ENCODE results near the gene CIAO3.
A peak's percentile ranks its signal among the peaks of the same experiment; 100 is the strongest.

- TF ChIP-seq ZBTB11 (tag by site-specific recombination; conservative IDR thresholded peaks at IDR 0.05; ENCODE audit: low read depth) (no peak), ZNF341 (tag by site-specific recombination; IDR thresholded peaks at IDR 0.05; ENCODE audit: low read depth) (no peak), REST (tag by site-specific recombination; IDR thresholded peaks at IDR 0.05) (no peak), PRDM6 (tag by site-specific recombination; IDR thresholded peaks at IDR 0.05) (no peak), ZNF792 (tag by site-specific recombination; IDR thresholded peaks at IDR 0.05) (no peak), CTCF (tag by site-specific recombination; IDR thresholded peaks at IDR 0.05) (0 out of 2 replicates have a peak, but pooled peaks have one; percentile 25), HOXA7 (CRISPR knock-in tag; IDR thresholded peaks at IDR 0.05; ENCODE audit: borderline replicate concordance) (no peak), ZFP69B (tag by site-specific recombination; IDR thresholded peaks at IDR 0.05) (no peak), ZNF175 (tag by site-specific recombination; IDR thresholded peaks at IDR 0.05) (no peak), ZSCAN18 (tag by site-specific recombination; IDR thresholded peaks at IDR 0.05) (no peak)
Observed at GRCh38 chr16:732936-733335, 7.9 kb downstream of the CIAO3 start.
